ENCODE measurements around the gene GUCY2D.
"Not testable (repeated sequence)": the region's sequence is repeated elsewhere in the genome, so short reads cannot be mapped to it uniquely, and the experiment has no call there.

Gene GUCY2D
- total RNA-seq: 0.11 to 1.1 (median 0.38) reads per million in 18 experiments

GRCh38 chr17:8001976-8002720 is at the start of gene GUCY2D:
Gene GUCY2D, plus strand, starts transcription at chr17:8002615. Its CDS starts 433 bp downstream, at chr17:8003048.
- DNase-seq: peak; percentile 56 to 67

- not testable (repeated sequence) for DNase-seq
These were observed 49.1 kb upstream of the GUCY2D start for GRCh38 chr17:7953266-7953665.

DNA sequence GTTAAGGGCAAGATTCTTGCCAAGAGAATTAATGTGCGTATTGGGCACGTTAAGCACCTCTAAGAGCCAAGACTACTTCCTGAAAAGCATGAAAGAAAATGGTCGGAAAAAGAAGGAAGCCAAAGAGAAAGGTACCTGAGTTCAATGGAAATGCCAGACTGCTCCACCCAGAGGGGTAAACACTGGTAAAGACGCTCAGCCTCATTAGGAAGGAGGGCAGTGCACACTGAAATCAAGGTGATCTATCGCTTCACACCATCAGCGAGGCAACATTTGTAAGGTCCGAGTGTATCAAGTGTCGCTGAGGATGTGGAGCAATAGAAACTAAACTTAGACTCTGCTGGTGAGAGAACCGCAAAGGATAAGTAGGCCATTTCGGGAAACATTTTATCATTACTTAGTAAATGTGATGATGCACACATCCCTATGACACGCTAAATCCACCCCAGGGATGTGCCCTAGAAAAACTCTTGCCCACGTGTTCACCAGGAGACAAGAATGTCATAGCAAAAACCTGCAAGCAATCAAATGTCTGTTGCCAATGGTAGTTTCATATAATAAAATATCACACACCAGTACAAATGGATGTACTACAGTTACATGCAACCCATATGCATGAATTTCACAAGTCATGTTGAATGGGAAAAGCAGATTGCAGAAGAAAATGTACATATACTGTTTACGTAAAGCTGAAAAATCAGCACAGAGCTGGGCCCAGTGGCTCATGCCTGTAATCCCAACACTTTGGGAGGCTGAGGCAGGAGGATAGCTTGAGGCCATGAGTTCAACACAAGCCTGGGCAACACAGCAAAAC is 46.8 kb upstream of the GUCY2D start:
- DNase-seq: no peak

- DNase-seq: no peak
These were observed 46.0 kb upstream of the GUCY2D start for GRCh38 chr17:7956228-7956965.

GRCh38 chr17:7959503-7960253 is 42.7 kb upstream of the GUCY2D start:
- DNase-seq: peak; percentile 51 to 69

DNA sequence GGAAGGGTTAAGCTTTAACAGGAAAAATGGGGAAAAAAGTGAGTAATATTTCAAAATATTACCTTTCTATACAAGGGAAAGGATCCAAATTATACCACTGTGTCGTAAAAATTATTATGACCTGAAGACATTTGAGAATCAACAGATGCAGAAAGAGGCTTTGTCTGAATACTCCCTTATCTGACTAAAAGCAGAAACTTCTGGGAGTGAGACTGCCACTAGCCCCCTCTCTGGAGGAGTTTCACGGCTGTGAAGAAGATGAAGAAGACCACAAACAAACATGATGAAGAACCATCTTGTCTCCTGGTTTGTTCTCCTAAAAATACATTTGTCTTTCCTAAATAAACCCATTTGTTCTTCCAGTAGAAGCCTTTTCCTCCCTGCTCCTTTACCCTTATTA is 41.0 kb upstream of the GUCY2D start:
- no peak for DNase-seq

- no peak for DNase-seq
These were observed 34.7 kb upstream of the GUCY2D start for GRCh38 chr17:7967751-7968150.

- peak; percentile 73 to 87 for DNase-seq
These were observed 33.0 kb upstream of the GUCY2D start for GRCh38 chr17:7969433-7969832.

DNA sequence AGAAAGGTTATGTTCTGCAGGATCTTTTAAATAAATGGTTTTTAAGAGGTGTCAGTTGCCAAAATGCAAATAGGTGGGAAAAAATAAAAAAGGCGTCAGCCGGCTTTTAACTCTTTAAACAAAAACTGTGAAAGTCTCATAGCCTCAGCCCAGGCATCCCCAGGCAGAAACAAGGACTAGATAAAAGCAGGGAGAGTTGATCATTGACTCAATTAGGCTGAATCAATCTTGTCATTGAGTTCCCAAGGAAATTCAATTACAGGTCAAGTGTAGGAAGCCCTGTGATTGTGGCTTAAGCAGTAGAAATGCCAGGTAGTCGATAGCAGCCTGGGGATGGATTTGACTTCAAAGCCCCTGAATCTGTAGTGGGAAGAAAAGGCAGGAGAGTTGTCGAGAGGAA is 30.8 kb upstream of the GUCY2D start:
- no peak for DNase-seq

DNA sequence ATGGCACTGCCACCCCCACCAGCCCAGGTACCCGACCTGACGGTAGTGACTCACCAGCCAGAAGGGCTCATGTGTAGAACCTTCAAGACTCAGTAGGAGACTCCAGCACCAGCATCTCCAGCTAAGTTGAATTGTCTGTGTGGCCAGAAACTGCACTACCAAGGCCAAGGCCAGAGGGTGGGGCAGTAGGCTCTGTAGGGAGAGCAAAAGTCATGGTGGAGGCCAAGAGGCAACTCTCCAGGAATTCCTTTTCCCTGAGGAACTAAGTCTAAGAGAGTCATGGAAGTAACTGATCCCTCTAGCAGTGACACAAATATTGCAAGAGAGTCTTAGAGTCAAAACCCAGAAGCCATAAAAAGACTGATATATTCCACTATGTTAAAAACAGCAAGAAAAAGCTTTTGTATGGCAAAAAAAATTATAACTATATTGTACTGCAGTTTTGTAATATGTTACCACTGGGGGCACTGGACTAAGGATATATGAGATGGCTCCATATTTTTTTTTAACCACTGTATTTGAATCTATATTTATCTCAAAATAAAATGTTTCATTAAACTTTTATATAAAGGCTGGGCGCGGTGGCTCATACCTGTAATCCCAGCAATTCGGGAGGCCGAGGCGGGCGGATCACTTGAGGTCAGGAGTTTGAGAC is 30.2 kb upstream of the GUCY2D start:
- no peak for DNase-seq

DNA sequence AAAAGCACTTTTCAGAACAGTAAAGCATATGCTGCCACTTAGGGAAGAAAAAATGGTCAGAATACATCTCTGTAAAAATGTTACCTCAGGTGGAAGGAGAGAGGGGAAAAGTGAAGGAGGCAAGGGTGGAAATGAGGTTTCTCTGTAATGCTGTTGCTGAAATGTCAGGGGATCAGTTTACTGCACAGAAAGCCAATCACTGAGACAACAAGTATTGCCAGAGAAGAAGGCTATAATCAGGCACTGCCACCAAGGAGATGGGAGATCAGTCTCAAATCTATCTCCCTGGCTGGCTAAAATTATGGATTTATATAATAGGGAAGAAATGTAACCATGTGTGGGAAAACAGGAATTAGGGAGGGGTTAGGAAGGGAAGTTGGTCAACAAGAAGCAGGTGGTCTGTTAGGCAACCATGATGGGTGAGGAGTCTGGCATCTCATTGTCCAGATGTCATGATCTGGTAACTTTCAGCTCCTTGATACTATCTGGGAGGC is 27.7 kb upstream of the GUCY2D start:
- peak in 1 of 2 donors; percentile 5 for DNase-seq

DNA sequence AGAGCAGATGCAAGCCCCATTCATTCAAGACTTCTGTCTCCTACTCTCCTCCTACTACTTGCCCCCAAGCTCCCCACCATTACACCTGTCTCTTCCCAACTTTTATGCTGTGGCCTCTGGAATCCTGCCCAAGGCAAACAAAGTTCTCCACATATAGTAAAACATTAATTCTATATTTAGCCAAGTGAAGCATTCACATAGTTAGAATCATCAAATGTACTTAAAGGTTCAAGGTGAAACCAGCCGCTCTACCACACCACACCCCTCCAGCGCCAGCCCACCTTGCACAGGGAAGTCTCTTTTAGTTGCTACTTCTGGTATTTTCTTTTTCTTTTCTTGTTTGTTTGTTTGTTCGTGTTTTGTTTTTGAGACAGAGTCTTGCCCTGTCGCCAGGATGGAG is 25.4 kb upstream of the GUCY2D start:
- DNase-seq: no peak

GRCh38 chr17:7977805-7978204 is 24.6 kb upstream of the GUCY2D start:
- DNase-seq: no peak

DNA sequence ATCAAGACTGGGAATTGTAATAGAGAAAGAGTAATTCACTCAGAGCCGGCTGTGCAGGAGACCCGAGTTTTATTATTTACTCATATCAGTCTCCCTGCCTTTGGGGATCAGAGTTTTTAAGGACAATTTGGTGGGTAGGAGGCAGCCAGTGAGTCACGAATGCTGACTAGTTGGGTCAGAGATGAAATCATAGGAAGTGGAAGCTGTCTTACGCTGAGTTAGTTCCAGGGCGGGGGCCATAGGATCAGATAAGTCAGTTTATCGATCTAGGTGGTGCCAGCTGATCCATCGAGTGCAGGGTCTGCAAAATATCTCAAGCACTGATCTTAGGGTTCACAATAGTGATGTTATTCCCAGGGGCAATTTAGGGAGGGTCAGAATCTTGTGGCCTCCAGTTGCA is 20.2 kb upstream of the GUCY2D start:
- peak; percentile 73 to 83 for DNase-seq

DNA sequence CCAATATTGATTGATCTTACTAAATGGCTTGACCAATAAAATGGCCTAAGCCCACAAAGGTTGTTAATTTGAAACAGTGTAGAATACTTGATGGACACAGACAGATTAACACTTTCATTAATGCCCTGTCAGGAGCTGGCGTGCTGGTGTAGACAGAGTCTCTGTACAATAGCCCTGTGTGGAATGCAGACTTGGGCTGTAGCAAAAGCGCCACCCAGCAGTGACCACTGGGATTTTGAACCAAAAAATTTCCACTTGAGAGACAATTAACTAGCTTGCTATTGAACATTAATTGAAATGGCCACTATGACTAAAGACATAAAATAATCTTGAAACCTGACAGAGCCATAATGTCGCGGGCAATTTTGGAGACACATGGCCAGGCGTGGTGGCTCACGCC is 19.7 kb upstream of the GUCY2D start:
- peak in 1 of 2 donors; percentile 44 for DNase-seq

GRCh38 chr17:7984904-7985303 is 17.5 kb upstream of the GUCY2D start:
- DNase-seq: no peak

GRCh38 chr17:7987112-7987893 is 15.1 kb upstream of the GUCY2D start:
- DNase-seq: no peak

DNA sequence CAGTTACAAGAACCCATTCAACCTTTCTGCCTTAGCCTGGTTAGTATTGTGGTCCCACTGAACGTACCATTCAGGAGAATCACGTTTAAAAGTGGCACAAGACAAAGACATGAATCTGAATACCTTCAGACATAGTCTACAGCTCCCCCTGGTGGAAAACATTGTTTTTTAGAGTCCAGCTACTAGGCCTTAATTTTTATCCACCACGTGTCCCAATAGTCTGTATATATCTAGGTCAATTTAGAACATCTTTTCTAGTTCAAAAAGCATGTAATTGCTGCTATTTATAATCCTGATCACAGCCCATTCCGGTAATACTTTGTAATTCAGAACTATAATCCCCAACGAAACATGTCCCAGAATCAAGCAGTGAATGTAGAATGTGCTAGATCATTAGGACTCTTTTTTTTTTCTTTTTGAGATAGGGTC is 13.7 kb upstream of the GUCY2D start:
- DNase-seq: peak; percentile 87 to 95

DNA sequence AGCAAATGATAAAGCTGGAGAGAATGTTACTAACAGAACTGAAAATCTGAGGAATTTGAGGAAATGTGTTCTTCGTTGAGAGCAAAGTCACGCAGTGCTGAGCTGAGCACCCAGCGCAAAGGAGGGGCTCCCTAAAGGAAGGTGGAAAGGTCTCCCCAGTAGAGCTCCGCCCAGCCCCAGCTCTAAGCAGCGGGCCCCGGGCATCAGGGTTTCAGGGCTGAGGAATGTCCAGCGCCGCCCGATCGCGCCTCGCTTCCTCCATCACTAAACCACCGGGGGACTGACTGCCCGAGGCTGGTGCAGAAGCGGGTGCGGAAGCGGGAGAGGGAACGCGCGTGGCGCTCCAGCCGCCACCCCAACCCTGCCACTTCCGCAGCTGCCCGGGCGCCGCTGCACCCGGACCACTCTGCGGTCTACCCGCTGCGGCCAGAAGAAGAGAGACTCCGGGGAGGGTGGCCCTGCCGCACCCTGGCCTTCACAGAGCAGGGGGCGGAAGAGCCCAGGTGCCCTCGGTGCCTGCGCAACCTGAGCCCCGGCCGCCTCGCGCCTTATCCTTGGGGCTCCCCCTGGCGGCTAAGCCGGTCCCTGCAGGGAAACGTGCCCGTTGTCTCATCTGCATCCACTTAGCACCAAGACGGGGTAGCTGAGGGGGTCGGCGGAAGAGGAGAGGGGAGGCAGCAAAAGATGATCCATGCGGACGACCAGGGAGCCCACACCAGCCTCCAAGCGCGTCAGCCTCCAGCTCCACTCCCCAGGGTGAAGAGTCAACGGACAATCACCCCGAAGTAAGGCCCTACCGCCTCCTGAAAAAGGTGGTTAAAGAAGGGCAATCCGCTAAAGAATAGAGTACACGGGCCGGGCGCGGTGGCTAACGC is 12.4 kb upstream of the GUCY2D start:
- peak; percentile 77 to 79 for DNase-seq

DNA sequence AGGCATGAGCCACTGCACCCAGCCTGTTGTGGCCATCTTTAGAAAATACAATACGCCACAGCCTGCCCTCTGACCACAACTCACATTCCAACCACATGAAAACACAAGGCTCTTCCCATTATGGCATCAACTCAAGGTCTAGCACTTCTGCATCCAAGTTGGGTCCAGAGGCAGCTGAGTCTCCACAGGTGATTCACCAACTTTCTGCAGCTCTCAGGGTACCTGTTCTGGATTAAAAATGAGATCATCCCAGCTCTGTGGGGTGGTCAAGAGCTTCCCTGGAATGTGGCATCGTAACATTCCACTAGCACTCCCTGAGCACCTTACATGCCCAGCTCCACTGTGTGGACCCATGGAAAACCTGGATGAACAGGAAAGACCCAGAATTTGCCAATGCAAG is 9.9 kb upstream of the GUCY2D start:
- no peak for DNase-seq
